Neural cell (in vitro differentiated cells): ENCODE results near the gene BRINP2. TPM values are rescaled to one million over a fixed set of nuclear protein-coding genes. Genes with fewer than 3 reads are reported as not detected.

Experiments
- H2AFZ ChIP-seq: fragments of 200-600, 300-800 bp; sonication (generic), shearing (Covaris generic); 2 replicates; pipeline ENCODE4 v1.6.0; 2014; ENCODE audit warnings: low read depth, mild to moderate bottlenecking, antibody characterized with exemption, low read length, moderate library complexity
- H3F3A ChIP-seq: fragments of 200-600 bp; shearing (Covaris generic); 2 replicates; pipeline ENCODE4 v1.6.1; 2016; ENCODE audit warnings: mild to moderate bottlenecking, moderate library complexity, mixed read lengths, antibody characterized with exemption, low read length; ENCODE audit not compliant: insufficient read depth, poor library complexity, severe bottlenecking
- H3K27ac ChIP-seq: fragments of 200-600, 300-800 bp; sonication (generic), shearing (Covaris generic); 2 replicates; pipeline ENCODE4 v1.5.1; 2014; ENCODE audit warnings: mild to moderate bottlenecking, low read length, moderate library complexity
- H3K27me3 ChIP-seq: fragments of 300-800, 200-600 bp; sonication (generic), shearing (Covaris generic); 2 replicates; pipeline ENCODE4 v1.6.0; 2014; ENCODE audit warnings: mild to moderate bottlenecking, low read depth, low read length, moderate library complexity; ENCODE audit not compliant: insufficient read depth
- H3K36me3 ChIP-seq: fragments of 300-800, 200-600 bp; sonication (generic), shearing (Covaris generic); 2 replicates; pipeline ENCODE4 v1.5.1; 2014; ENCODE audit warnings: mild to moderate bottlenecking, antibody characterized with exemption, low read length, moderate library complexity; ENCODE audit not compliant: insufficient read depth
- H3K4me2 ChIP-seq: fragments of 300-800, 200-600 bp; sonication (generic), shearing (Covaris generic); 2 replicates; pipeline ENCODE4 v1.6.0; 2014; ENCODE audit warnings: mild to moderate bottlenecking, low read length
- H3K4me3 ChIP-seq: fragments of 300-800, 200-600 bp; sonication (generic), shearing (Covaris generic); 2 replicates; pipeline ENCODE4 v1.5.1; 2014; ENCODE audit warnings: mild to moderate bottlenecking, low read length, moderate library complexity
- H3K79me2 ChIP-seq: fragments of 200-600 bp; shearing (Covaris generic); replicated peaks from 2 replicates; pipeline ENCODE4 v1.6.0; 2014; ENCODE audit warnings: mild to moderate bottlenecking, low read length, moderate library complexity; ENCODE audit not compliant: insufficient read depth
- H3K9ac ChIP-seq: fragments of 300-800, 200-600 bp; sonication (generic), shearing (Covaris generic); 2 replicates; pipeline ENCODE4 v1.6.1; 2016; ENCODE audit warnings: mild to moderate bottlenecking, low read length, mixed read lengths
- H3K9me2 ChIP-seq: fragments of 200-600 bp; shearing (Covaris generic); 2 replicates; pipeline ENCODE4 v1.6.1; 2016; ENCODE audit warnings: mild to moderate bottlenecking, low read length, mixed read lengths; ENCODE audit not compliant: insufficient read depth
- H3K9me3 ChIP-seq: fragments of 200-600, 300-800 bp; sonication (generic), shearing (Covaris generic); 2 replicates; pipeline ENCODE4 v1.6.1; 2016; ENCODE audit warnings: mild to moderate bottlenecking, mixed run types, low read length, moderate library complexity, mixed read lengths
- H4K20me1 ChIP-seq: fragments of 200-600 bp; shearing (Covaris generic); 2 replicates; pipeline ENCODE4 v1.6.1; 2016; ENCODE audit warnings: mild to moderate bottlenecking, mixed run types; ENCODE audit not compliant: insufficient read depth
- CTCF ChIP-seq: fragments of 450-650 bp; IDR thresholded peaks from 2 replicates; pipeline ENCODE4 v1.5.1; 2014; ENCODE audit warnings: antibody characterized with exemption, mild to moderate bottlenecking, moderate library complexity; ENCODE audit not compliant: poor library complexity, severe bottlenecking
- EP300 ChIP-seq: fragments of 450-650 bp; conservative IDR thresholded peaks from 2 replicates; pipeline ENCODE4 v1.6.1; 2014; ENCODE audit warnings: antibody characterized with exemption, mild to moderate bottlenecking, moderate library complexity; ENCODE audit not compliant: poor library complexity, severe bottlenecking
- EZH2 ChIP-seq: fragments of 200-600, 300-800 bp; shearing (Covaris generic), sonication (generic); IDR thresholded peaks from 2 replicates; pipeline ENCODE4 v1.6.1; 2014; ENCODE audit warnings: antibody characterized with exemption, low read length, borderline replicate concordance, mild to moderate bottlenecking; ENCODE audit not compliant: insufficient read depth, poor library complexity, severe bottlenecking
- MXI1 ChIP-seq: fragments of 450-650 bp; conservative IDR thresholded peaks from 2 replicates; pipeline ENCODE4 v1.6.1; 2014; ENCODE audit warnings: antibody characterized with exemption, mild to moderate bottlenecking; ENCODE audit not compliant: poor library complexity, severe bottlenecking
- POLR2AphosphoS5 ChIP-seq: IDR thresholded peaks from 2 replicates; pipeline ENCODE4 v1.6.1; 2012
- RAD21 ChIP-seq: fragments of 450-650 bp; conservative IDR thresholded peaks from 2 replicates; pipeline ENCODE4 v1.6.1; 2014; ENCODE audit warnings: antibody characterized with exemption, mild to moderate bottlenecking, moderate library complexity
- REST ChIP-seq: IDR thresholded peaks from 2 replicates; pipeline ENCODE4 v1.6.1; 2012; ENCODE audit warnings: borderline replicate concordance
- SMC3 ChIP-seq: fragments of 450-650 bp; conservative IDR thresholded peaks from 2 replicates; pipeline ENCODE4 v1.6.1; 2014; ENCODE audit warnings: antibody characterized with exemption, mild to moderate bottlenecking, moderate library complexity; ENCODE audit not compliant: poor library complexity
- TAF1 ChIP-seq: IDR thresholded peaks from 2 replicates; pipeline ENCODE4 v1.6.1; 2012; ENCODE audit warnings: low read depth
- polyA plus RNA-seq: library from polyadenylated mRNA; depleted of rRNA; stranded (reverse); fragments of >200 nt; gene quantifications from 2 replicates; pipeline ENCODE4 v1.2.3, GENCODE V29; 2014

Gene BRINP2
- polyA plus RNA-seq, 1 donor from 2014 or later, result 12.9 TPM

GRCh38 chr1:177256153-177257075, 85.7 kb downstream of the BRINP2 start:
- Histone ChIP-seq H4K20me1 (no peaks in the 10 kb centered on the region), H3K9ac (no peak overlapping the region), H3K4me3 (no peak overlapping the region), H2AFZ (no peak overlapping the region), H3K27me3 (no peaks in the 10 kb centered on the region), H3K4me2 (no peak overlapping the region), H3K79me2 (no peaks in the 10 kb centered on the region), H3K36me3 (no peaks in the 10 kb centered on the region), H3K9me3 (no peaks in the 10 kb centered on the region), H3F3A (no peaks in the 10 kb centered on the region), H3K27ac (no peak overlapping the region), H3K9me2 (no peaks in the 10 kb centered on the region)
- TF ChIP-seq REST (no peak), CTCF (no peak), TAF1 (no peak), POLR2AphosphoS5 (no peak), EZH2 (no peak), MXI1 (no peak), SMC3 (no peak), EP300 (no peak), RAD21 (no peak)

GRCh38 chr1:177257128-177257527, 86.4 kb downstream of the BRINP2 start:
- Histone ChIP-seq H3K4me2 (no peak overlapping the region), H3K9me2 (no peaks in the 10 kb centered on the region), H3K36me3 (no peaks in the 10 kb centered on the region), H3K27ac (no peak overlapping the region), H3K9ac (no peak overlapping the region), H3F3A (no peaks in the 10 kb centered on the region), H3K79me2 (no peaks in the 10 kb centered on the region), H3K4me3 (no peak overlapping the region), H2AFZ (no peak overlapping the region), H4K20me1 (no peaks in the 10 kb centered on the region), H3K9me3 (no peaks in the 10 kb centered on the region), H3K27me3 (no peaks in the 10 kb centered on the region)
- no peak for TF ChIP-seq TAF1
- TF ChIP-seq CTCF, result no peak
